ENCODE results near the gene GNE. TPM values are rescaled to one million over a fixed set of nuclear protein-coding genes. Genes with fewer than 3 reads are reported as not detected.

GNE gene
- total and polyA plus RNA-seq, 2 of the 13 experiments (the other 11 are each of a cell fraction or from before 2014, with no cell fraction given), result 16.1 to 24.1 TPM

DNA sequence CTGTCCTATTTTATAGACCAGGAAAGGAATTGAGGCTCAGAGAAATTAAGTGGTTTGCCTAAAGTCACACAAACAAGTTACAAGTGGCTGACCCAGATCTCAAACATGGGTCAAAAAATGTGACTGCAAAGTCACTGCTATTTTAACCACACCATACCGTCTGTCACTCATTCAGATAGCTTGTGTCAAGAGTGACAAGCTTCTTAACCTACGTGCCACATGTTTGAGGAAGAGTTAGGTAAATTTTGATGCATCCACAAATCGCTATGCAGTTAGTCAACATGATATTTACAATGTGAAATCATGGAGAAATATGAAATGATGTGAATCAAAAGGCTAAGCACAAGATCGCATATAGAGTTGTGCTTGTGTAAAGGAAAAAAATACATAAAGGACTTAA, 22.7 kb upstream of the GNE start (continued):
- TF ChIP-seq NFATC3 (CRISPR knock-in tag; IDR thresholded peaks at IDR 0.05) (no peak), TCF7L2 (IDR thresholded peaks at IDR 0.05; ENCODE audit: low read depth, low read length) (no peak), ATF7-NPFF (CRISPR knock-in tag; IDR thresholded peaks at IDR 0.05; ENCODE audit: low read depth) (no peak), PAX8 (CRISPR knock-in tag; IDR thresholded peaks at IDR 0.05; ENCODE audit: borderline replicate concordance) (no peak), JARID2 (CRISPR knock-in tag; IDR thresholded peaks at IDR 0.05; ENCODE audit: insufficient replicate concordance) (no peak), TARDBP (CRISPR knock-in tag; IDR thresholded peaks at IDR 0.05) (no peak)

DNA sequence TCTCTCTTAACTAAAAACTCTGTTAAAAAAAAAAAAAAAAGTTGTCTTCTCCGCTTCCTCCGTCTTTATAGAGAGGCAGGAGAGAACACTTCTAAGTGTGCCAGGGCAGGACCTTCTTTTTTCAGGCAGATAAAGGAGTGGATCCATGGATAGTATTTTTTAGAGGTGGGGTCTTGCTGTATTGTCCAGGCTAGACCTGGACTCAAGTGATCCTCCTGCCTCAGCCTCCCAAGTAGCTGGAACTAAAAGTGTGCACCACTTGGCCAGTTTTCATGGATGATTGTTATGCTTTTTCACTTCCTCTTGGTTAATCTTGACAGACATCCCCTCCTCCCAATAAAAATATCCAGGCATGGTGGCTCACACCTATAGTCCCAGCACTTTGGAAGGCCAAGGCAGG, 20.0 kb upstream of the GNE start:
- no peak for FAIRE-seq
- ATAC-seq, result no peak
- Histone ChIP-seq H3K4me1 (ENCODE audit: insufficient read depth, low read length) (peaks cover 10% of the 10 kb centered on the region; the same call in 1 of the 2 replicates), H3K9me3 (ENCODE audit: low read length) (no peaks in the 10 kb centered on the region), H3K4me2 (ENCODE audit: low read depth, low read length) (no peak overlapping the region), H3K79me2 (ENCODE audit: insufficient read depth, low read length) (no peaks in the 10 kb centered on the region), H4K20me1 (ENCODE audit: insufficient read depth, low read length) (no peaks in the 10 kb centered on the region), H3K27me3 (ENCODE audit: control insufficient read depth in 1 of 2, insufficient read depth in 2 of 2, low read length in 2 of 2) (no peaks in the 10 kb centered on the region), H3K4me3 (replicated peaks in 1 of 3; ENCODE audit: insufficient read depth in 1 of 3, low read depth in 2 of 3, low read length in 3 of 3) (no peak overlapping the region), H2AFZ (ENCODE audit: low read length) (no peak overlapping the region), H3K36me3 (replicated peaks in 1 of 2; ENCODE audit: control insufficient read depth in 1 of 2, insufficient read depth in 2 of 2, low read length in 2 of 2) (no peaks in the 10 kb centered on the region), H3K27ac (ENCODE audit: extremely low read length, insufficient read depth, low read length) (no peak overlapping the region), H3K9ac (ENCODE audit: insufficient read depth, low read depth, low read length) (no peak overlapping the region)
- in situ Hi-C loops (cut with HindIII; ENCODE audit: extremely low pct_ligation_motif_present, low pct_unique_long_range_greater_than_20kb), result no loop called here
- CTCF ChIA-PET (ENCODE audit: low intra/inter-chr PET ratio, low total read pairs), result no interaction called here
- intact Hi-C loops (cut with micrococcal nuclease; ENCODE audit: unreplicated experiment), result no loop called here
- no peak for DNase-seq (ENCODE audit: low spot score)
- WGBS (ENCODE audit: low lambda C conversion rate), result 90% methylated on average over 2 of the region's 2 CpGs
- POLR2A ChIA-PET, result no interaction called here
- TF ChIP-seq ZNF121 (CRISPR knock-in tag; IDR thresholded peaks at IDR 0.05), result peak; percentile 51
- TF ChIP-seq GLI4 (CRISPR knock-in tag; IDR thresholded peaks at IDR 0.05; ENCODE audit: borderline replicate concordance), result no peak
- TF ChIP-seq, protein P1, sequence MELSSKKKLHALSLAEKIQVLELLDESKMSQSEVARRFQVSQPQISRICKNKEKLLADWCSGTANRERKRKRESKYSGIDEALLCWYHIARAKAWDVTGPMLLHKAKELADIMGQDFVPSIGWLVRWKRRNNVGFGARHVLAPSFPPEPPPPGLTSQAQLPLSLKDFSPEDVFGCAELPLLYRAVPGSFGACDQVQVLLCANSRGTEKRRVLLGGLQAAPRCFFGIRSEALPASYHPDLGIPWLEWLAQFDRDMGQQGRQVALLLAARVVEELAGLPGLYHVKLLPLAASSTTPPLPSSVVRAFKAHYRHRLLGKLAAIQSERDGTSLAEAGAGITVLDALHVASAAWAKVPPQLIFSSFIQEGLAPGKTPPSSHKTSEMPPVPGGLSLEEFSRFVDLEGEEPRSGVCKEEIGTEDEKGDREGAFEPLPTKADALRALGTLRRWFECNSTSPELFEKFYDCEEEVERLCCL (CRISPR knock-in tag; IDR thresholded peaks at IDR 0.05; ENCODE audit: borderline replicate concordance), result no peak
- no peak for TF ChIP-seq HNRNPLL (IDR thresholded peaks at IDR 0.05; ENCODE audit: low read depth, low read length, poor library complexity, severe bottlenecking)
- no peak for TF ChIP-seq IRX3 (CRISPR knock-in tag; IDR thresholded peaks at IDR 0.05; ENCODE audit: borderline replicate concordance, low read depth)
- BruUV-seq (replicated peaks), result no TSS peak
